Neuronal stem cell (in vitro differentiated cells): Measurements from ENCODE around the gene KIF25.

Experiments used
- DNase-seq: peaks from one replicate; pipeline ENCODE4 v3.0.0-alpha.2; 2013; ENCODE audit warnings: low spot score
- H2AFZ ChIP-seq: one replicate; pipeline ENCODE4 v1.6.1; 2013; ENCODE audit warnings: mild to moderate bottlenecking, low read length, inconsistent platforms
- H2AK5ac ChIP-seq: 2 replicates; pipeline ENCODE4 v1.6.1; 2013; ENCODE audit warnings: low read depth, mild to moderate bottlenecking, inconsistent platforms, low read length, moderate library complexity, mixed read lengths
- H2BK120ac ChIP-seq: 2 replicates; pipeline ENCODE4 v1.6.1; 2013; ENCODE audit warnings: low read depth, mild to moderate bottlenecking, inconsistent platforms, low read length, moderate library complexity, mixed read lengths
- H2BK12ac ChIP-seq: one replicate; pipeline ENCODE4 v1.6.1; 2013; ENCODE audit warnings: low read length, inconsistent platforms
- H2BK15ac ChIP-seq: 2 replicates; pipeline ENCODE4 v1.6.1; 2013; ENCODE audit warnings: mild to moderate bottlenecking, low read length, inconsistent platforms, mixed read lengths
- H2BK5ac ChIP-seq: one replicate; pipeline ENCODE4 v1.6.1; 2013; ENCODE audit warnings: inconsistent platforms, mild to moderate bottlenecking, low read length, moderate library complexity
- H3K14ac ChIP-seq: one replicate; pipeline ENCODE4 v1.6.1; 2013; ENCODE audit warnings: low read length, inconsistent platforms
- H3K18ac ChIP-seq: 2 replicates; pipeline ENCODE4 v1.6.1; 2013; ENCODE audit warnings: low read length, inconsistent platforms
- H3K23ac ChIP-seq: 2 replicates; pipeline ENCODE4 v1.6.1; 2013; ENCODE audit warnings: low read depth, mild to moderate bottlenecking, mixed read lengths, low read length, inconsistent platforms; ENCODE audit not compliant: poor library complexity
- H3K27ac ChIP-seq: replicated peaks from 3 replicates; pipeline ENCODE4 v1.5.1; 2013; ENCODE audit warnings: low read length, inconsistent platforms
- H3K27me3 ChIP-seq, 3 experiments: 2 replicates each; pipeline ENCODE4 v1.6.1; 2013; ENCODE audit warnings: low read length in 3 of 3, mild to moderate bottlenecking in 2 of 3, inconsistent platforms in 1 of 3, low read depth in 1 of 3, mixed read lengths in 1 of 3, moderate library complexity in 1 of 3; ENCODE audit not compliant: control insufficient read depth in 3 of 3, insufficient read depth in 3 of 3
- H3K36me3 ChIP-seq, 2 donors: replicated peaks in 1 of 2; 2 replicates each; pipeline ENCODE4 v1.6.1; 2013; ENCODE audit warnings: low read length in 2 of 2; ENCODE audit not compliant: control insufficient read depth in 2 of 2, insufficient read depth in 2 of 2
- H3K4ac ChIP-seq: 2 replicates; pipeline ENCODE4 v1.6.1; 2013; ENCODE audit warnings: inconsistent platforms, mild to moderate bottlenecking, low read length, moderate library complexity
- H3K4me1 ChIP-seq, 2 donors: 1 replicate in 1 of 2; 2 replicates in 1 of 2; pipeline ENCODE4 v1.6.1; 2013; ENCODE audit warnings: low read length in 2 of 2, low read depth in 1 of 2; ENCODE audit not compliant: control insufficient read depth in 2 of 2, insufficient read depth in 1 of 2
- H3K4me2 ChIP-seq: one replicate; pipeline ENCODE4 v1.6.1; 2013; ENCODE audit warnings: mild to moderate bottlenecking, low read length, inconsistent platforms; ENCODE audit not compliant: insufficient read depth, poor library complexity, severe bottlenecking
- H3K4me3 ChIP-seq, 2 donors: 2 replicates each; pipeline ENCODE4 v1.5.1; 2013; ENCODE audit warnings: low read length in 2 of 2, mild to moderate bottlenecking in 2 of 2, inconsistent platforms in 1 of 2, moderate library complexity in 1 of 2
- H3K79me1 ChIP-seq: one replicate; pipeline ENCODE4 v1.6.1; 2013; ENCODE audit warnings: low read depth, mild to moderate bottlenecking, inconsistent platforms, low read length, moderate library complexity
- H3K9ac ChIP-seq: one replicate; pipeline ENCODE4 v1.6.1; 2013; ENCODE audit warnings: mild to moderate bottlenecking, low read depth, low read length, inconsistent platforms; ENCODE audit not compliant: poor library complexity
- H3K9me3 ChIP-seq, 2 donors: replicated peaks in 1 of 2; 2 replicates each; pipeline versions ENCODE3 to v1.6.1; 2013; ENCODE audit warnings: low read length in 2 of 2, mild to moderate bottlenecking in 2 of 2, inconsistent platforms in 1 of 2, low read depth in 1 of 2, mixed read lengths in 1 of 2, moderate library complexity in 1 of 2; ENCODE audit not compliant: control insufficient read depth in 2 of 2, insufficient read depth in 1 of 2
- H4K8ac ChIP-seq: one replicate; pipeline ENCODE4 v1.6.1; 2013; ENCODE audit warnings: low read depth, mild to moderate bottlenecking, inconsistent platforms, low read length, moderate library complexity
- H4K91ac ChIP-seq: one replicate; pipeline ENCODE4 v1.6.1; 2013; ENCODE audit warnings: low read length, low read depth, mild to moderate bottlenecking, inconsistent platforms; ENCODE audit not compliant: poor library complexity
- WGBS, 2 donors: extraction: QIAGEN DNeasy Blood & Tissue Kit; methylation state at CpG; one replicate each; pipeline ENCODE4 v1.1.7; 2013; ENCODE audit warnings: missing lambda C conversion rate in 2 of 2, mixed read lengths in 1 of 2; ENCODE audit not compliant: insufficient read length in 2 of 2, insufficient replicate concordance in 1 of 2; ENCODE audit errors: extremely low coverage in 2 of 2; 5-methylcytosine and 5-hydroxymethylcytosine counted together

KIF25 gene

DNA sequence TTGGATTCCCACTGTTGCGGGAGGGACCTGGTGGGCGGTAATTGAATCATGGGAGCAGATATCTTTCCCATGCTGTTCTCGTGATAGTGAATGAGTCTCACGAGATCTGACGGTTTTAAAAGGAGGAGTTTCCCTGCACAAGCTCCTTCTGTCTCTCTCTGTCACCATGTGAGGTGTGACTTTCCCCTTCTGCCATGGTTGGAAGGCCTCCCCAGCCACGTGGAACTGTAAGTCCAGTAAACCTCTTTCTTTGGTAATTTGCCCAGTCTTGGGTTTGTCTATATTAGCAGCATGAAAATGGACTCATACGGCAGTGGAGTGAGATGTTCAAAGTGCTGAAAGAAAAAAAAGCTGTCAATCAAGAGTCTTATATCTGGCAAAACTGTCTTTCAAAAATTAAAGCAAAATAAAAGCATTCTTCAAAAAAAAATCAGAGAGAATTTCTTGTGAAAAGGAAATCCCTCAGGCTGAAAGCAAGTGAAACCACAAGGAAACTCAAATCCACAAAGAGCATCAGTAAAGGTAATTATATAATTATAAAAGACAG, 15.5 kb upstream of the KIF25 start:
- no CpG with 5 or more reads among the region's 7 CpGs for WGBS, 2 donors
- Histone ChIP-seq H3K4me1 (peaks cover 0 to 10% of the 10 kb centered on the region in 2 donors), H3K4me3 (no peak overlapping the region)

DNA sequence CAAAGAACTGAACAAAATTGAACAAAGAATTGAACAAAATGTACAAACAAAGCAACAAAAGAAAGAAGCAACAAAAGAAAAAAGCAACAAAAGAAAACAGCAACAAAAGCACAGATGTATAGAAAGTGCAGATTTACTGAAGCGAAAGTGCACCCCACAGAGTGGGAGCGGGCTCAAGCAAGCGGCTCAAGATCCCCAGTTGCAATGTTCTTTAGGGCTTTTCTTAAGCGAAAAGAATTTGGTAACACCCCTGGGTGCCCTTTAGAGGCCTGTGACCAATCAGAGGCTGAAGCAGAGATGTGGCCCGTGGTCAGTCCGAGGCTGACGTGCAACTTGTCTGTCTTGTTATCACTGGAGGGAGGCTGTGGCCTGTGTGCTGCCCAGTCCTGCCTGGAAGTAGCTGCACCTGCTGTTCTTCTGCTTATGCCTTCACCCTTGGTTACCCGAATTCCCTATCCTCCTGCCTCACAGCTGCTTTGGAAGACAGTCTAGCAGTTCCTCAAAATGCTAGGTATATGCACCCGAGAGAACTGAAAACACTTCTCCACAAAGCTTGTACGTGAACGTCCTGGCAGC, 13.2 kb upstream of the KIF25 start:
- Histone ChIP-seq H3K14ac (no peak overlapping the region), H3K27ac (no peak overlapping the region), H3K27me3 (no peaks in the 10 kb centered on the region), H3K79me1 (no peaks in the 10 kb centered on the region), H3K4me2 (no peak overlapping the region), H2BK15ac (no peak overlapping the region), H2AFZ (no peak overlapping the region), H2BK120ac (no peak overlapping the region), H2BK5ac (no peak overlapping the region), H3K9ac (no peak overlapping the region), H3K36me3 (no peaks in the 10 kb centered on the region), H2AK5ac (no peak overlapping the region), H3K18ac (no peak overlapping the region), H2BK12ac (no peak overlapping the region), H4K91ac (no peak overlapping the region), H3K4me3 (no peak overlapping the region), H3K4ac (no peak overlapping the region), H3K4me1 (peaks cover 0 to 10% of the 10 kb centered on the region in 2 donors), H3K23ac (no peak overlapping the region), H3K9me3 (peaks cover 10 to 14% of the 10 kb centered on the region in 2 donors), H4K8ac (no peak overlapping the region)
- no CpG with 5 or more reads among the region's 11 CpGs for WGBS, 2 donors
- no peak for DNase-seq

More for the DNA sequence above, 15.5 kb upstream of the KIF25 start:
- DNase-seq = no peak
- H3K4ac ChIP-seq = no peak overlapping the region
- H2BK120ac ChIP-seq = no peak overlapping the region
- no peaks in the 10 kb centered on the region for H3K27me3 ChIP-seq
- peaks cover 9 to 10% of the 10 kb centered on the region in 2 donors for H3K9me3 ChIP-seq
- no peaks in the 10 kb centered on the region for H3K79me1 ChIP-seq
- no peak overlapping the region for H3K9ac ChIP-seq
- no peak overlapping the region for H4K91ac ChIP-seq
- H2AFZ ChIP-seq = no peak overlapping the region
- H3K23ac ChIP-seq = no peak overlapping the region
- H3K14ac ChIP-seq = no peak overlapping the region
- H3K36me3 ChIP-seq = no peaks in the 10 kb centered on the region
- no peak overlapping the region for H3K18ac ChIP-seq
- H2AK5ac ChIP-seq = peak overlapping the region; percentile 43
- H2BK5ac ChIP-seq = no peak overlapping the region
- no peak overlapping the region for H3K27ac ChIP-seq
- no peak overlapping the region for H2BK12ac ChIP-seq
- H3K4me2 ChIP-seq = no peak overlapping the region
- H4K8ac ChIP-seq = no peak overlapping the region
- H2BK15ac ChIP-seq = no peak overlapping the region

DNA sequence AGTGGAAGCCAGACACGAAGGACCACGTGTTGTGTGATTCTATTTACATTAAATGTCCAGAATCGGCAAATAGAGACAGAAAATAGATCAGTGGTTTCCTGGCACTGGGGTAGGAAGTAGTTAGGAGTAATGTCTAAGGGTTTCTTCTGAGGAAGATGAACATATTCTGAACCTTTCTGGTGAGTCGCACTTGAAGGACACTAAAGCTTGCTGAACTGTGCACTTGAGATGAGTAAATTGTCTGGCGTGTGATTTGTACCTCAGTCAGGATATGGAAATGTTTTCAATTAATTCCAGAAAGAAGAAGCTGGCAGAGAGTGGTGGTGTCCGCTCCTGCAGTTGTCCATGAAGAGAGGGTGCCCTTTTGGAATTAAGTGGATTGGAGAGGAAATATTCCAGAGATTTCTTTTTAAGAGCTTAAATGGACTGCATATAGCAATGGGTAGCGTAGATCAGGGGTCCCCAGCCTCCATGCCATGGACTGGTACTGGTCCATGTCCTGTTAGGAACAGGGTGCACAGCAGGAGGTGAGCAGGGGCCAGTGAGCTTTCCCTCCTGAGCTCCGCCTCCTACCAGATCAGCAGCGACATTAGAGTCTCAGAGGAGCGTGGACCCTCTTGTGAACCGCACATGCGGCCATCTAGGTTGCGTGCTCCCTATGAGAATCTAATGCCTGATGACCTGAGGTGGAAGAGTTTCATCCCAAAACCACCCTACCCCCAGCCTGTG, 12.4 kb upstream of the KIF25 start:
- no peak overlapping the region for H3K9ac ChIP-seq
- H3K79me1 ChIP-seq = no peaks in the 10 kb centered on the region
- H4K91ac ChIP-seq = no peak overlapping the region
- H3K9me3 ChIP-seq = peaks cover 13 to 16% of the 10 kb centered on the region in 2 donors
- H4K8ac ChIP-seq = peak overlapping the region; percentile 25
- H2BK12ac ChIP-seq = no peak overlapping the region
- H2BK120ac ChIP-seq = no peak overlapping the region
- H2AK5ac ChIP-seq = peak overlapping the region; percentile 21
- no peak overlapping the region for H3K4ac ChIP-seq
- no peak overlapping the region for H2BK15ac ChIP-seq
- H3K27me3 ChIP-seq = no peaks in the 10 kb centered on the region
- H3K4me2 ChIP-seq = no peak overlapping the region
- peaks cover 0 to 3% of the 10 kb centered on the region in 2 donors for H3K4me1 ChIP-seq
- no peak overlapping the region for H2AFZ ChIP-seq
- no peak overlapping the region for H3K23ac ChIP-seq
- no peaks in the 10 kb centered on the region for H3K36me3 ChIP-seq
- no peak overlapping the region for H2BK5ac ChIP-seq
- WGBS, 2 donors = no CpG with 5 or more reads among the region's 13 CpGs
- no peak overlapping the region for H3K18ac ChIP-seq
- no peak for DNase-seq
- no peak overlapping the region for H3K27ac ChIP-seq
- no peak overlapping the region for H3K4me3 ChIP-seq
- H3K14ac ChIP-seq = no peak overlapping the region

DNA sequence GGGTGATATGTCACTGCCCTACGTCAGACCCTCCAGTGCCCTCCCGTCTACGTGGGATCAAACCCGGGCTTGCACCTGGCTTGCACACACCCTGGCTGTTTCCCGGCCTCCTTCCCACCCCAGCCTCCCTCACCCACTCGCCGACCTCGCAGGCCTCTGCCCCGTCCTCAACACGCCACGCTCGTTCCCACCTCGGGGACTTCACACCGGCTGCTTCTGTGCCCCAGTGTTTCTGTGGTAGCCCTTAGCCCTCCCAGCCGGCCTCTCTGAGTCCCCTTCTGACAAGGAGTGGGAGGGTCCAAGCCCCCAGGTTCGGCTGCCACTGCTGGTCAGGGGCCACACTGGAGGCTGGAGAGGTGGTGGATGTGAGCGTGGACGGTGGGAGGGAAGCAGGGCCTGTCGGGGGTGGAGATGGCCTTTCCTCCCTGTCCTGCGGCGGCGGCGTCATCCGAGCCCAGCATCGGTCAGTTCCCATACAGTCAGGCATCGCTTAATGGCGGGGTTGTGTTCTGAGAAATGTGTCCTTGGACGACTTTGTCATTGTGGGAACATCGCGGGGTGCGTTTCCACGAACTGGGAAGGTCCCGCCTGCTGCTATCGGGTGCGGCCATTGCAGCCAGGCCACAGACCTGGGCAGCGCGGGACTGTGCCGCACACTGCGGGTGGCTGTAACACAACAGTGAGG, 11.4 kb upstream of the KIF25 start:
- Histone ChIP-seq H3K9ac (no peak overlapping the region), H2BK15ac (no peak overlapping the region), H2BK12ac (no peak overlapping the region), H3K23ac (peak overlapping the region; percentile 5), H3K79me1 (no peaks in the 10 kb centered on the region), H3K18ac (peak overlapping the region; percentile 60), H3K4me3 (no peak overlapping the region), H3K4ac (no peak overlapping the region), H3K36me3 (no peaks in the 10 kb centered on the region), H2BK120ac (no peak overlapping the region), H4K91ac (no peak overlapping the region), H3K4me2 (no peak overlapping the region), H3K9me3 (peaks cover 13 to 17% of the 10 kb centered on the region in 2 donors), H3K27me3 (no peaks in the 10 kb centered on the region), H2AFZ (no peak overlapping the region), H2BK5ac (no peak overlapping the region), H2AK5ac (peak overlapping the region; percentile 56), H4K8ac (no peak overlapping the region), H3K14ac (no peak overlapping the region), H3K27ac (no peak overlapping the region), H3K4me1 (no peaks in the 10 kb centered on the region)
- no CpG with 5 or more reads among the region's 39 CpGs for WGBS, 2 donors
- DNase-seq = no peak
